NCI-H1930 (cell line): Measurements from ENCODE around the gene COG3.
A peak's percentile ranks its signal among the peaks of the same experiment; 100 is the strongest.

Experiments
- DNase-seq, 2 experiments: peaks; one replicate each; lab custom pipeline; 2025; lab: John Stamatoyannopoulos, UW

COG3 gene

GRCh38 chr13:45503658-45504057, 38.9 kb downstream of the COG3 start:
- DNase-seq, result no peak

- DNase-seq, result no peak
These were observed 42.1 kb downstream of the COG3 start for GRCh38 chr13:45506811-45507210.

- no peak for DNase-seq
These were observed 44.0 kb downstream of the COG3 start for GRCh38 chr13:45508776-45509175.

- DNase-seq, result no peak
These were observed 45.9 kb downstream of the COG3 start for GRCh38 chr13:45510672-45511071.

- peak; percentile 70 to 72 for DNase-seq
These were observed 46.8 kb downstream of the COG3 start for GRCh38 chr13:45511310-45512097.

- DNase-seq, result no peak
These were observed 47.4 kb downstream of the COG3 start for GRCh38 chr13:45512098-45512496.

GRCh38 chr13:45516757-45517156, 52.0 kb downstream of the COG3 start:
- DNase-seq, result no peak

- DNase-seq, result no peak
These were observed 53.9 kb downstream of the COG3 start for GRCh38 chr13:45518525-45519245.

GRCh38 chr13:45519493-45519892, 54.8 kb downstream of the COG3 start:
- DNase-seq, result no peak

GRCh38 chr13:45521297-45521696, 56.6 kb downstream of the COG3 start:
- DNase-seq, result no peak

GRCh38 chr13:45522571-45522970, 57.8 kb downstream of the COG3 start:
- no peak for DNase-seq

GRCh38 chr13:45527699-45528462, 63.1 kb downstream of the COG3 start:
- no peak for DNase-seq

- no peak for DNase-seq
These were observed 65.0 kb downstream of the COG3 start for GRCh38 chr13:45529758-45530157.

- no peak for DNase-seq
These were observed 69.9 kb downstream of the COG3 start for GRCh38 chr13:45534604-45535003.

- DNase-seq, result no peak
These were observed 71.5 kb downstream of the COG3 start for GRCh38 chr13:45536224-45536623.

- no peak for DNase-seq
These were observed 72.8 kb downstream of the COG3 start for GRCh38 chr13:45537516-45537915.

- no peak for DNase-seq
These were observed 73.6 kb downstream of the COG3 start for GRCh38 chr13:45538382-45538781.

- no peak for DNase-seq
These were observed 75.5 kb downstream of the COG3 start for GRCh38 chr13:45540195-45540594.

- no peak for DNase-seq
These were observed 76.1 kb downstream of the COG3 start for GRCh38 chr13:45540864-45541263.

GRCh38 chr13:45541806-45542205, 77.1 kb downstream of the COG3 start:
- DNase-seq, result no peak

GRCh38 chr13:45542391-45542790, 77.7 kb downstream of the COG3 start:
- no peak for DNase-seq

- DNase-seq, result no peak
These were observed 78.1 kb downstream of the COG3 start for GRCh38 chr13:45542878-45543277.

- no peak for DNase-seq
These were observed 79.8 kb downstream of the COG3 start for GRCh38 chr13:45544520-45544919.
